Liver (tissue), 9 donors: ENCODE results near the gene PDE3B. TPM values are rescaled to one million over a fixed set of nuclear protein-coding genes. Genes with fewer than 3 reads are reported as not detected.
A peak's percentile ranks its signal among the peaks of the same experiment; 100 is the strongest.

ENCODE experiments used
- DNase-seq: peaks from one replicate; pipeline ENCODE4 v3.0.0-alpha.2; 2017; ENCODE audit warnings: low spot score
- H3K27ac ChIP-seq, 2 donors: one replicate each; pipeline ENCODE4 v1.7.0; 2013; ENCODE audit warnings: inconsistent platforms in 2 of 2, low read length in 2 of 2, control low read depth in 1 of 2, low read depth in 1 of 2, mild to moderate bottlenecking in 1 of 2
- H3K27me3 ChIP-seq, 4 donors: one replicate each; pipeline versions ENCODE4 v1.6.1 to v1.7.0; 2013; ENCODE audit warnings: low read length in 3 of 4, inconsistent platforms in 1 of 4, mild to moderate bottlenecking in 1 of 4, moderate library complexity in 1 of 4; ENCODE audit not compliant: control insufficient read depth in 4 of 4, insufficient read depth in 4 of 4
- H3K36me3 ChIP-seq, 4 donors: one replicate each; pipeline versions ENCODE4 v1.6.1 to v1.7.0; 2013; ENCODE audit warnings: low read length in 3 of 4, mild to moderate bottlenecking in 3 of 4, low read depth in 1 of 4, moderate library complexity in 1 of 4; ENCODE audit not compliant: control insufficient read depth in 4 of 4, insufficient read depth in 3 of 4
- H3K4me1 ChIP-seq, 4 donors: one replicate each; pipeline versions ENCODE4 v1.6.1 to v1.7.0; 2013; ENCODE audit warnings: low read length in 3 of 4, mild to moderate bottlenecking in 3 of 4, moderate library complexity in 1 of 4; ENCODE audit not compliant: control insufficient read depth in 4 of 4, insufficient read depth in 4 of 4
- H3K4me3 ChIP-seq, 3 donors: one replicate each; pipeline versions ENCODE4 v1.6.1 to v1.7.0; 2013; ENCODE audit warnings: low read length in 3 of 3, control low read depth in 1 of 3, low read depth in 1 of 3, mild to moderate bottlenecking in 1 of 3
- H3K9ac ChIP-seq, 2 donors: one replicate each; pipeline ENCODE4 v1.7.0; 2013; ENCODE audit warnings: low read length in 2 of 2, mild to moderate bottlenecking in 2 of 2, moderate library complexity in 2 of 2, control low read depth in 1 of 2, low read depth in 1 of 2
- H3K9me3 ChIP-seq, 4 donors: one replicate each; pipeline versions ENCODE4 v1.6.1 to v1.7.0; 2013; ENCODE audit warnings: low read length in 3 of 4; ENCODE audit not compliant: control insufficient read depth in 4 of 4
- EGR1 ChIP-seq, 2 donors: IDR thresholded peaks; 2 replicates each; pipeline ENCODE4 v1.6.1; 2016 to 2018; ENCODE audit warnings: antibody characterized with exemption in 2 of 2, low read depth in 2 of 2
- FOXA1 ChIP-seq: IDR thresholded peaks from 2 replicates; pipeline ENCODE4 v1.6.1; 2016; ENCODE audit warnings: antibody characterized with exemption
- FOXA2 ChIP-seq: IDR thresholded peaks from 2 replicates; pipeline ENCODE4 v1.6.1; 2016; ENCODE audit warnings: antibody characterized with exemption
- GABPA ChIP-seq, 2 donors: IDR thresholded peaks in 1 of 2; conservative IDR thresholded peaks in 1 of 2; 2 replicates each; pipeline ENCODE4 v1.6.1; 2016; ENCODE audit warnings: antibody characterized with exemption in 2 of 2, mild to moderate bottlenecking in 1 of 2, moderate library complexity in 1 of 2
- HNF4A ChIP-seq, 2 donors: conservative IDR thresholded peaks; 2 replicates each; pipeline ENCODE4 v1.6.1; 2016; ENCODE audit warnings: antibody characterized with exemption in 2 of 2, mild to moderate bottlenecking in 2 of 2
- HNF4G ChIP-seq: IDR thresholded peaks from 2 replicates; pipeline ENCODE4 v1.6.1; 2016; ENCODE audit warnings: antibody characterized with exemption
- JUND ChIP-seq, 2 donors: IDR thresholded peaks; 2 replicates each; pipeline ENCODE4 v1.6.1; 2016; ENCODE audit warnings: antibody characterized with exemption in 2 of 2
- NR2F2 ChIP-seq: IDR thresholded peaks from 2 replicates; pipeline ENCODE4 v1.6.1; 2016; ENCODE audit warnings: antibody characterized with exemption
- RAD21 ChIP-seq, 2 donors: IDR thresholded peaks; 2 replicates each; pipeline ENCODE4 v1.6.1; 2016; ENCODE audit warnings: antibody characterized with exemption in 2 of 2, mild to moderate bottlenecking in 2 of 2
- RXRA ChIP-seq, 2 donors: IDR thresholded peaks; 2 replicates each; pipeline ENCODE4 v1.6.1; 2017 to 2018; ENCODE audit warnings: antibody characterized with exemption in 2 of 2, mild to moderate bottlenecking in 1 of 2
- SP1 ChIP-seq: IDR thresholded peaks from 2 replicates; pipeline ENCODE4 v1.6.1; 2018; ENCODE audit warnings: antibody characterized with exemption, mild to moderate bottlenecking
- TAF1 ChIP-seq: conservative IDR thresholded peaks from 2 replicates; pipeline ENCODE4 v1.6.1; 2016; ENCODE audit warnings: antibody characterized with exemption, mild to moderate bottlenecking
- YY1 ChIP-seq: IDR thresholded peaks from 2 replicates; pipeline ENCODE4 v1.6.1; 2016; ENCODE audit warnings: antibody characterized with exemption, mild to moderate bottlenecking
- WGBS: extraction: QIAGEN DNeasy Blood & Tissue Kit; methylation state at CpG from one replicate; pipeline ENCODE4 v1.1.7; 2013; 5-methylcytosine and 5-hydroxymethylcytosine counted together
- polyA plus RNA-seq, 2 donors: library from polyadenylated mRNA; stranded (reverse) in 1 of 2; unstranded in 1 of 2; fragments of 200-250 nt in 1 of 2; fragments of >200 nt in 1 of 2; fragmentation: Nextera tagmentation in 1 of 2; extraction: Ambion mirVana in 1 of 2; gene quantifications; one replicate each; pipeline versions ENCODE4 v1.2.1 to v1.2.3, GENCODE V29; 2013 to 2015
- total RNA-seq, 2 donors: library from RNA; depleted of rRNA; stranded (reverse); fragments of >200 nt; gene quantifications; one replicate each; pipeline ENCODE4 v1.2.3, GENCODE V29; 2014
- TF ChIP-seq, protein P1 (sequence below): IDR thresholded peaks from 2 replicates; pipeline ENCODE4 v1.6.1; 2016; ENCODE audit warnings: antibody characterized with exemption
- TF ChIP-seq, protein P2 (sequence below): fragments of 150-350 bp; IDR thresholded peaks from 2 replicates; pipeline ENCODE4 v1.5.1; 2017; ENCODE audit warnings: improper control_type of control experiment, low read depth, low read length; ENCODE audit not compliant: missing input control
- TF ChIP-seq, protein P3 (sequence below): IDR thresholded peaks from 2 replicates; pipeline ENCODE4 v1.6.1; 2016; ENCODE audit warnings: antibody characterized with exemption
- TF ChIP-seq, protein P4 (sequence below): IDR thresholded peaks from 2 replicates; pipeline ENCODE4 v1.6.1; 2016; ENCODE audit warnings: antibody characterized with exemption
- TF ChIP-seq, protein P5 (sequence below): IDR thresholded peaks from 2 replicates; pipeline ENCODE4 v1.6.1; 2016; ENCODE audit warnings: antibody characterized with exemption, mild to moderate bottlenecking
- donor health status: healthy.
- donor health status: healthy.
- donor health status: healthy.
- donor health status: healthy.
- donor health status: healthy.

Gene PDE3B
- total and polyA plus RNA-seq, 4 donors: 11.3 to 43.1 (median 21.7) TPM

DNA sequence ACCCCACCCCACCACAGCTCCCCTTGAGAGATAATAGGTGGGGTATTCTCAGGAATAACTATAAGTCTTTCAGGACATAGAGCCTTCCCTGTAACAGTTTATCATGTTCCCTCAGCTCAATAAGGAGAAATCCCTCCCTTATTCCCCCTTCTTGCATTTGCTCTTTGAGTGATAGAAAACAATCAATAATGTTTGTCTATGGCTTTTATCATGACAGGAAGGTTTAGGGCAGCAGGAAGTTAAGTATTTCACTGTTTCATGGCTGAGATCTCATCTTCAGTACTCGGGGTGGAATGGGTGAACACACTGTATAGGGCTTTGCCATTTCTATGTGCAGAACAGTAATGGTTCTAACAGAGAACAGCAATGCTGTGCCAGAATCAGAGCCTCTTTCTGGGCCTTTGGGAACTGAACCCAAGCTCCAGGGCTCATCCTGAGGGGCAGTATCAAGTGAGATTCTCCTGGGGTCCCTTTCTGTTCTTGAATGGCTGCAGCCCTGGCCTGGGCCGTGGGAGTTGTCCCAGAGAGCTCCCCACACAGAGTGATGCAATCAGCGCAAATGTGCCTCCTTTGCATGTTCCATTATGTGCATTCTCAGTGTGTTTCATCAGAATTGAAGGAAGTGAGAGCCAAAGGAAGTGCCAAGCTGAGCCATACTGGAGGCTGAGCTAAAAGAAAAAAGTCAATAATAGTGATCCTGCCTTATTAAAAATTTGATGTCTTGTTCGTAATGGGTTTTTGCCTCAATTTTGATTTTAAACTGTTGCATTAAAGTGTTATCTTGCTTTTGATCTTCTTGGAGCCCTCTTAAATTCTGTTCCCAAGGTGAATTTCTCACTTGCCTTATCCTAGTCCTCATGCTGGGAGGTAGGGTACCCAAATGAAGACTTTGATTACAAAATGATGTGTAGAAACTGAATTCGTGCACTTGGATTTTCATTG, 251.3 kb downstream of the PDE3B start:
- Histone ChIP-seq H3K4me3 (no peak overlapping the region), H3K4me1 (peaks cover 2 to 20% (median 8%) of the 10 kb centered on the region in 4 donors), H3K27me3 (no peaks in the 10 kb centered on the region), H3K36me3 (no peaks in the 10 kb centered on the region), H3K9me3 (no peaks in the 10 kb centered on the region), H3K9ac (no peak overlapping the region), H3K27ac (no peak overlapping the region)
- no peak for DNase-seq
- WGBS: 65% methylated on average over 5 of the region's 5 CpGs
- TF ChIP-seq, protein P1, sequence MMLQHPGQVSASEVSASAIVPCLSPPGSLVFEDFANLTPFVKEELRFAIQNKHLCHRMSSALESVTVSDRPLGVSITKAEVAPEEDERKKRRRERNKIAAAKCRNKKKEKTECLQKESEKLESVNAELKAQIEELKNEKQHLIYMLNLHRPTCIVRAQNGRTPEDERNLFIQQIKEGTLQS: peak; percentile 52
- no peak for TF ChIP-seq TAF1
- peak in 1 of 2 donors; percentile 12 for TF ChIP-seq RXRA (IDR thresholded peaks at IDR 0.05)
- TF ChIP-seq JUND (IDR thresholded peaks at IDR 0.05): peak in 1 of 2 donors; percentile 21
- no peak for TF ChIP-seq GABPA (IDR thresholded peaks at IDR 0.05 in 1 of 2, conservative IDR thresholded peaks at IDR 0.05 in 1 of 2)

DNA sequence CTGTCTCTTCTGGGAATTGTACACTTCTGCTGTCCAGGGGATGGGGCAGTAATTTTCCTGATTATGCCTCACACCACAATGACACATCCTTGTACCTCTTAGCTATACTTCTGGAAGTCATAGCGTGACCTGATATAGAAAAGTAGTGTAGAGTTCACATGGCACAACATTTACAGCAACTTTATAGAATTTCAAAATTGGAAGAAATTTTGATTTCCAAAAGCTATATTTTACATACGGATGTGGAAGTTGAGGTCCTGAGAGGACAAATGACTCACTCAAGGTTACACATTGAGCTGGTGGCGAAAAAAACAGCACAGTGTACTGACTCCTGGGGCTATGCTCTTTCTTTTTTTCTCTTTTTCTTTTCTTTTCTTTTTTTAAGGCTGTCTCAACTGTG, 254.8 kb downstream of the PDE3B start:
- Histone ChIP-seq H3K9ac (no peak overlapping the region), H3K4me1 (peaks cover 0 to 4% (median 0%) of the 10 kb centered on the region in 4 donors), H3K36me3 (no peaks in the 10 kb centered on the region), H3K4me3 (no peak overlapping the region), H3K9me3 (no peaks in the 10 kb centered on the region), H3K27me3 (no peaks in the 10 kb centered on the region), H3K27ac (no peak overlapping the region)
- 96% methylated on average over 3 of the region's 3 CpGs for WGBS
- DNase-seq: no peak
- no peak for TF ChIP-seq TAF1
- TF ChIP-seq HNF4G: no peak
- TF ChIP-seq, protein P2, sequence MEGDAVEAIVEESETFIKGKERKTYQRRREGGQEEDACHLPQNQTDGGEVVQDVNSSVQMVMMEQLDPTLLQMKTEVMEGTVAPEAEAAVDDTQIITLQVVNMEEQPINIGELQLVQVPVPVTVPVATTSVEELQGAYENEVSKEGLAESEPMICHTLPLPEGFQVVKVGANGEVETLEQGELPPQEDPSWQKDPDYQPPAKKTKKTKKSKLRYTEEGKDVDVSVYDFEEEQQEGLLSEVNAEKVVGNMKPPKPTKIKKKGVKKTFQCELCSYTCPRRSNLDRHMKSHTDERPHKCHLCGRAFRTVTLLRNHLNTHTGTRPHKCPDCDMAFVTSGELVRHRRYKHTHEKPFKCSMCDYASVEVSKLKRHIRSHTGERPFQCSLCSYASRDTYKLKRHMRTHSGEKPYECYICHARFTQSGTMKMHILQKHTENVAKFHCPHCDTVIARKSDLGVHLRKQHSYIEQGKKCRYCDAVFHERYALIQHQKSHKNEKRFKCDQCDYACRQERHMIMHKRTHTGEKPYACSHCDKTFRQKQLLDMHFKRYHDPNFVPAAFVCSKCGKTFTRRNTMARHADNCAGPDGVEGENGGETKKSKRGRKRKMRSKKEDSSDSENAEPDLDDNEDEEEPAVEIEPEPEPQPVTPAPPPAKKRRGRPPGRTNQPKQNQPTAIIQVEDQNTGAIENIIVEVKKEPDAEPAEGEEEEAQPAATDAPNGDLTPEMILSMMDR: no peak
- TF ChIP-seq, protein P3, sequence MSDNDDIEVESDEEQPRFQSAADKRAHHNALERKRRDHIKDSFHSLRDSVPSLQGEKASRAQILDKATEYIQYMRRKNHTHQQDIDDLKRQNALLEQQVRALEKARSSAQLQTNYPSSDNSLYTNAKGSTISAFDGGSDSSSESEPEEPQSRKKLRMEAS: no peak
- TF ChIP-seq GABPA (IDR thresholded peaks at IDR 0.05 in 1 of 2, conservative IDR thresholded peaks at IDR 0.05 in 1 of 2): no peak
- TF ChIP-seq, protein P1: no peak
- TF ChIP-seq EGR1 (IDR thresholded peaks at IDR 0.05; ENCODE audit: low read depth in 2 of 2): no peak
- TF ChIP-seq NR2F2: no peak
- TF ChIP-seq HNF4A (conservative IDR thresholded peaks at IDR 0.05): no peak
- TF ChIP-seq FOXA1: no peak
- TF ChIP-seq RAD21 (IDR thresholded peaks at IDR 0.05): no peak
- TF ChIP-seq SP1: no peak
- no peak for TF ChIP-seq YY1
- TF ChIP-seq, protein P4, sequence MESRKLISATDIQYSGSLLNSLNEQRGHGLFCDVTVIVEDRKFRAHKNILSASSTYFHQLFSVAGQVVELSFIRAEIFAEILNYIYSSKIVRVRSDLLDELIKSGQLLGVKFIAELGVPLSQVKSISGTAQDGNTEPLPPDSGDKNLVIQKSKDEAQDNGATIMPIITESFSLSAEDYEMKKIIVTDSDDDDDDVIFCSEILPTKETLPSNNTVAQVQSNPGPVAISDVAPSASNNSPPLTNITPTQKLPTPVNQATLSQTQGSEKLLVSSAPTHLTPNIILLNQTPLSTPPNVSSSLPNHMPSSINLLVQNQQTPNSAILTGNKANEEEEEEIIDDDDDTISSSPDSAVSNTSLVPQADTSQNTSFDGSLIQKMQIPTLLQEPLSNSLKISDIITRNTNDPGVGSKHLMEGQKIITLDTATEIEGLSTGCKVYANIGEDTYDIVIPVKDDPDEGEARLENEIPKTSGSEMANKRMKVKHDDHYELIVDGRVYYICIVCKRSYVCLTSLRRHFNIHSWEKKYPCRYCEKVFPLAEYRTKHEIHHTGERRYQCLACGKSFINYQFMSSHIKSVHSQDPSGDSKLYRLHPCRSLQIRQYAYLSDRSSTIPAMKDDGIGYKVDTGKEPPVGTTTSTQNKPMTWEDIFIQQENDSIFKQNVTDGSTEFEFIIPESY: no peak
- no peak for TF ChIP-seq JUND (IDR thresholded peaks at IDR 0.05)
- TF ChIP-seq, protein P5, sequence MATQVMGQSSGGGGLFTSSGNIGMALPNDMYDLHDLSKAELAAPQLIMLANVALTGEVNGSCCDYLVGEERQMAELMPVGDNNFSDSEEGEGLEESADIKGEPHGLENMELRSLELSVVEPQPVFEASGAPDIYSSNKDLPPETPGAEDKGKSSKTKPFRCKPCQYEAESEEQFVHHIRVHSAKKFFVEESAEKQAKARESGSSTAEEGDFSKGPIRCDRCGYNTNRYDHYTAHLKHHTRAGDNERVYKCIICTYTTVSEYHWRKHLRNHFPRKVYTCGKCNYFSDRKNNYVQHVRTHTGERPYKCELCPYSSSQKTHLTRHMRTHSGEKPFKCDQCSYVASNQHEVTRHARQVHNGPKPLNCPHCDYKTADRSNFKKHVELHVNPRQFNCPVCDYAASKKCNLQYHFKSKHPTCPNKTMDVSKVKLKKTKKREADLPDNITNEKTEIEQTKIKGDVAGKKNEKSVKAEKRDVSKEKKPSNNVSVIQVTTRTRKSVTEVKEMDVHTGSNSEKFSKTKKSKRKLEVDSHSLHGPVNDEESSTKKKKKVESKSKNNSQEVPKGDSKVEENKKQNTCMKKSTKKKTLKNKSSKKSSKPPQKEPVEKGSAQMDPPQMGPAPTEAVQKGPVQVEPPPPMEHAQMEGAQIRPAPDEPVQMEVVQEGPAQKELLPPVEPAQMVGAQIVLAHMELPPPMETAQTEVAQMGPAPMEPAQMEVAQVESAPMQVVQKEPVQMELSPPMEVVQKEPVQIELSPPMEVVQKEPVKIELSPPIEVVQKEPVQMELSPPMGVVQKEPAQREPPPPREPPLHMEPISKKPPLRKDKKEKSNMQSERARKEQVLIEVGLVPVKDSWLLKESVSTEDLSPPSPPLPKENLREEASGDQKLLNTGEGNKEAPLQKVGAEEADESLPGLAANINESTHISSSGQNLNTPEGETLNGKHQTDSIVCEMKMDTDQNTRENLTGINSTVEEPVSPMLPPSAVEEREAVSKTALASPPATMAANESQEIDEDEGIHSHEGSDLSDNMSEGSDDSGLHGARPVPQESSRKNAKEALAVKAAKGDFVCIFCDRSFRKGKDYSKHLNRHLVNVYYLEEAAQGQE: no peak
- TF ChIP-seq FOXA2: no peak
- TF ChIP-seq RXRA (IDR thresholded peaks at IDR 0.05): no peak
